NCI-H2107 treated with DMSO at 0.1 percent for 48 hours (cell line): ENCODE results near the gene GABRR3.

Experiments used
- DNase-seq: peaks from one replicate; lab custom pipeline; 2025; ENCODE audit not compliant: unreplicated experiment; lab: John Stamatoyannopoulos, UW

Gene GABRR3

DNA sequence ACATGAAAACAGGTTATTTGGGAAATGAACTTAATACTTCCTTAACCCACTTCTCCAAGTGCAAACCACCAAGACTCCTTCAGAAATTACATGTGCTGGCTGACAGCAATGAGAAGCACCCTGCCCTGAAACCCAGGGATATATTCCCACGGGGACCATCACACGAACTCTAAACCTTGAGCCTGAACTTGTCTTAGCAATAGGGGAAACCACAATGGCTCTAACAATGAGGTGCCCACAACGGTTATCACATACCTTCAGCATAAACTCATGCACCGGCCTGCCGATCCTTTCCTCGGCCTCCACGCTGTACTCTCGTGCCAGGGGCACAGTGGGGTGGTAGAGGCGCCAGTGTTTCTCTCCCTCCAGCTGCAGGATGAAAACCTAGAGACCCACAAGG lies 76.3 kb downstream of the GABRR3 start:
- DNase-seq, result peak; percentile 29

DNA sequence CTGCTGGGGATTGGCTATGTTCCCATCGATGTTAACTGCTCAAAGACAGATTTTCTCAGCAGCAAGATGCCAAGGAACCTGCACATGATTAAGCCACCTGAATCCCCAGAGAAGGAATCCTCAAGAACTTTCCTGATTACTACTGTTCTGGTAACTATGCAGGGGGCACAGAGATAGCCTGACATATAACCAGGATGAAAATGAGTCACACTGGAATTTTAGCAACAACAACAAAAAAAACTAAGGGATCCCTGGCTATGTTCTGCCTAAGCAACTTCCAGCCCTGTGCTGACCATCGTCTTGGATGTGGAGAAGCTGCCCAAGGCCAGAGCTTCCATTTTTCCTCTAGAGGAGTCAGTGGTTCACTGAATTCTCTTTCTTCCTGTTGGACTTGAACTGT lies 76.7 kb downstream of the GABRR3 start:
- no peak for DNase-seq

DNA sequence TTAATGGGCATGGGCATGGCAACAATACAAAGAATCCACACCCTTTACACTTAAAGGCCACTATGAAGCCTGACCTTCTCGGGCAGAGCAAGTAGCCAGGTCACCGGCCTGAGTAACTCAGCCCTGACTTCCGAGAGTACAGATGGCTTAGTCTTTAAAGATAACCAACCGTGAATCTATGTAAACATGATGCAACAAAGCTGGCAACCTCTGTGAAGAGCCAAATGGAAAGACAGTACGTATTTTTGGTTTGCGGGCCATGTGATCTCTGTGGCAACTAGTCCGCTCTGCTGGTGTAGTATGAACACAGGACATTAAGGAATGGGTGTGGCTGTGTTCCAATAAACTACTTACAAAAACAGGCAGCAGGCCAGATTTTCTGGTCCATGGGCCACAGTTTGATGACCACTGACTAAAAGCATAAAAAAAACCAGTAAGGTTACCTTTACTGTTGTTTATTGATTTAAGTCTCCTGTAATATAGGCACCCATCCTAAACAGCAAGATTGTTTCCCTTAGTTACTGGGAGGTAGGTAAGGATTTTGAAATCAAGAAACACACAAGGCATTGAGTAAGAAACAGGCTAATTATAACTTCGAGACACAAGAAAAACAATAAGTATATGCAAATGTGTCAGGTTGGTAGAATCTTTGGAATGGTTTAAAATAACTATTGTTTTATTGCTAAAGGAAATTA lies 77.4 kb downstream of the GABRR3 start:
- DNase-seq, result no peak

GRCh38 chr3:97956051-97956450 lies 79.1 kb downstream of the GABRR3 start:
- no peak for DNase-seq

DNA sequence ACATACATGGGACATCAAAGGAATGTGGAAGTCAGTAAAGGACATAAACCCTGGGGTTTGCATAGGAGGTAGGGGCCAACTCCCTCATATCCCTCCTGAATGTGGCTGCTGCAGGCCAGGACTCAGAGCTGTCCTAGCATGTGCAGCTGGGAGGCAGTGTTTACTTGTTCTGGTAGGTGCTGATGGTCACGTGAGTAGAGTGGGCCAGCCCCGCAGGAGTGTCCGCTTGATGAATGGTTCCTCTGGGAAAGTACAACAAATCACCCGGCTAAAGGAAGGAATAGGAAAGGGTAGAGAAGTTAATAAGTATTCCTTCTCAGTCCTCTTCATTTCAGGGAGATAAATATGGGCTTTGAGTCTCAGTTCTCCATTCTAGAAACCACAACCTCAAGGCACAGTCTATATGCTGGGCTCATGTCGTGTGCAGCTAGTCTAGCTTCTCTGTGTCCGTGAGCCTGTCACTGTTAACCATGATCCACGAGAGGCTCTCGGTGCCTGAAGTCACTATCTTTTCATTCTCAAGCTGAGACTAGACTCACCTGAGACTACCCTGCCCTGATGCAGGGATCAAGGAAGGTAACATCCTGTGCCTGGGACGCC lies 80.8 kb downstream of the GABRR3 start:
- DNase-seq, result no peak

DNA sequence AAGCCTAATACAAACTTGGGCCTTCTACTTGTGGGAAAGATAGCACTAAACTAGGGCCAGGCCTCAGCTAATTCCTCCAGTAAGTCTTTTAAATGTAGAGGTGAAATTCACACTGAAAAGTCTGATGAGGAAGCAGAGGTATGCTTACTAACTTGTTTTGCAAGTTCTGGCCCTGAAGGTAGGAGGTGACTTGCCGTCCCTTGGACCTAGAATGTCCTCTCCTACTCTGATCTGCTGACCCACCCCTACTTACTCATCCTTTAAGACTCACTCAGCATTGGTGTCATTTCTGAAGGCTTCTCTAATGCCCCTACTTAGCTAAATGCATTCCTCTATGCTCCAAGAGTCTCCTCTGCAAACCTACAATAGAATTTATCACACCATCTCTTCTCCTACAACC lies 82.2 kb downstream of the GABRR3 start:
- DNase-seq, result no peak

- DNase-seq, result no peak
These were observed 82.8 kb downstream of the GABRR3 start for GRCh38 chr3:97952280-97952679.

- no peak for DNase-seq
These were observed 84.8 kb downstream of the GABRR3 start for GRCh38 chr3:97950360-97950759.

- DNase-seq, result no peak
These were observed 85.4 kb downstream of the GABRR3 start for GRCh38 chr3:97949743-97950142.

DNA sequence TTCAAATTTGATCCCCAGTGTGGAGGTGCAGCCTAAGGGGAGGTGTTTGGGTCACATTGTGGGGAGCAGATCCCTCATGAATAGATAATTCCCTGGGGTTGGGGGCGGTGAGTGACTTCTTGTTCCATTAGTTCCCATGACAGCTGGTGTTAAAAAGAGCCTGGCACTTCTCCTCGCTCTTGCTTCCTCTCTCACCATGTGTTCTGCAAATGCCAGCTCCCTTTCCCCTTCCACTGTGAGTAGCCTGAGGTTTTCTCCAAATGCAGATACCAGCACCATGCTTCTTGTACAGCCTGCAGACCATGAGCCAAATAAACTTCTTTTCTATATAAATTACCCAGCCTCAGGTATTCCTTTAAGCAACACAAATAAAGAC lies 86.0 kb downstream of the GABRR3 start:
- DNase-seq, result no peak

DNA sequence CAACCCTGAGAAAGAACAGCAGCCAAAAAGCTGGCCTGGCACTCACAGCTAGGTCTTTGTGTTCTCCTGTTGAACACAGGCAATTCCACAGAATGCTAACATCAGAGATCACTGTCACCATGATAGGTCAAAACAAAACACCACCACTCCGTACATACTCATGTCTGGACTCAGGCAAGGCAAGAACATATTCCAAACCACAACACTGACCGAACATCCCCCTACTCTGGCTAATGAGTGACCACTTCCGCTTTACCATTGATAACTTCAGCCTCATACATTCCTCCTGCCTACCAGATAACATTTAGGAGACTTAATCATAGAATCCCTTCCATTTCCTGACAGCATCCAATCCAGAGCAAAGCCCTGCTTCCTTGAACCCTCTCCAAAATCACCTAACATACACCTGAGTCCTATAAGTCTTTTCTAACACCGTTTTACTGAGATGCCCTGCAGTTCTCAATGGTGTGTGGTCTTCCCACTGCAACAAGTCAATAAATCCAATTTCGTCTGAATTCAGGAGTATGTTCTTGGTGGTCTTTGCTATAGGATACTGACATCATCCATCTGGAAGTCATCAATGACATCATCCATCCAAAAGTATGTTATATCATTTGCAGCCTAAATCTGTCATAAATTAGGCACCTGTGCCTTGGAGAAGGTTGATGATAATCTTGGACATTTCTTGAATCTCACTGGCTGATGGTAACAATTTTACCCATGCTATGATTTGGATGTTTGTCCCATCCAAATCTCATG lies 86.6 kb downstream of the GABRR3 start:
- no peak for DNase-seq

DNA sequence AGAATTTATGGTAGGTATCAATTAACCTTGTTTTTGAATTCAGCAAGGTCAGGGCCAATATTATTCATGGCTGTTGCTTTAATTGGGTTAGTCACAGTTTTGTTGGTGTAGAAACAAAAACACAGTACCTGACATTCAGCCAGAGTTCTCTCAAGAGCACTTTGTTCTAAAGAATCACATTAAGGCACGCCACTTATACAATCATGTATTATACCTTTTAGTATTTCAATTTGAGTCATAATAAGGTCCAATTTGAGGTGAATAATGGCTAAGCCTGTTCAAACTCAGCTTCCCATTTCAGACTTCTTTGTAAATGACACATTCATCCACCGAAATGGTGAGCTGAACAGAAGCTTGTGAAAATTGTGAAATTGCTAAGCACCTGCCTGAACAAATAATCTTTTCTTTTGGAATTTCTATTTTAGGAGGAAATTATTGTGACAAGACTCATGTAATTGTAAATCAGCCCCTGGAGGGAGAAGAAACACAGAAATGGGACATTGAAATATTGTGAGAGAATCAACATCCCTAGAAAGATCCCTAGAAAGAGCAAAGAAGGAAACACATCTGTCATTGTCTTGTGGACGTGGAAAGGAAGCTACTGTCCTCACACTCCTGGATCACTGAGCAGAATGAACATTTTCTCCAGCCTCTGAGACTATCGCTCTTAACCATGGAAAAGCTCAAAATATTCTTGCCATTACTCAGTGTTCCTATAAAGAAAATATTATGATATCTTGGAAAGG lies 92.1 kb downstream of the GABRR3 start:
- peak; percentile 93 for DNase-seq

GRCh38 chr3:97940034-97940433 lies 95.1 kb downstream of the GABRR3 start:
- peak; percentile 25 for DNase-seq

- DNase-seq, result no peak
These were observed 95.7 kb downstream of the GABRR3 start for GRCh38 chr3:97939401-97939800.

DNA sequence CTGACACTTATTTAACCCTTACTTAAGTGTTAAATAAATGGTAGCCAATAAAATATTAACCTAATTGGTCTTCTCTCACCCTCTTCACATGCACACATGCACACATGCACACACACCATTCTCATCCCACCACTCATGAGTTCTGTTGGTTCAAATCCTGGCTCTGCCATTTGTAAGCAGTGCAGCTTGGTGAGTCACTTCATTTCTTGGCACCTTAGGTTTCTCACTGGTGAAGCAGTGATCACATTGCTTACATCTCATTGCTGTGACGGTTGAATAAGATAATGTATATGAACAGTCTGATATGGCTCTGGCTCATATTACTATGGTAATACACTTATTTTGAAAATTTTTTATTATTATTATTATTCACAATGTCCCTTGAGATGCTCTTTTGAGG lies 96.7 kb downstream of the GABRR3 start:
- DNase-seq, result no peak

GRCh38 chr3:97937205-97937604 lies 97.9 kb downstream of the GABRR3 start:
- DNase-seq, result no peak

DNA sequence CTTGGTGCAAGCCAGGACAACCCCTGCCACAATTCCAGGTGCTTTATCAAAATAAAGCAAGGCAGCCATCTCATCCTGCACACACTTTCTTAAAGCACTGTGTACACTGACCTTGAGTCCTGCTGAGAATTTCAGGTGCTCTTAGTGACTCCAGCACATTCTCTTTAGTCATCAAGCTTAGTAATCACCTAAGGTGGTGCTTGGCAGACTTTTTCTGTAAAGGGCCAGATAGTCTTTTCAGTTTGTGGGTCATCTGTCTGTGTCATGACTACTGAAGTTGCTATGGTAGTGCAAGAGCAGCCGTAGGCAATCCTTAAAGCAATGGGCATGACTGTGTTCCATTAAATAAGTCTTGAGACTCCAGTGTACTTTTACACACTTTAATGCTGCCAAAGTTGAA lies 99.3 kb downstream of the GABRR3 start:
- no peak for DNase-seq
